ENCODE measurements around the gene FOXQ1.

Gene FOXQ1

DNA sequence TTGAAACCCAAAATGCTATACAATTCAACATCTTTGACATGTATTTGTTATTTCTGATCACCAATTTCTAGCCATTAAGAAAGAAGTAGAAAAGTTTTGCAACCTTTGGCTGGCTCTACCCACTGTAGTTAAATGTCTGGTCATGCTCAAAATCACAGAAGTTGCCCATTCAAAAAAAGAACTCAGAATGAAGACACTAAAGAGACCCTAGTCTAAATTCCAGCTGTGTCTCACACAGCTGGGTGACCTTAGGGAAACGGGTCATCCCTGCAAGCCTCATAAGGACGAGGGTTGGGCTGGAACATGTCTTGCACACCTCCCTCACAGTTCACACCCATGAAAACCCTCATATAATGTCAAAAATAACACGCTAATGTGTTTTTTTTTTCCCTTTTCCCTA lies 10.3 kb downstream of the FOXQ1 start:
- H3K4me3 ChIP-seq (ENCODE audit: low read depth, low read length): no peak overlapping the region
- DNase-seq (ENCODE audit: low read depth): no peak
- TF ChIP-seq POLR2A (IDR thresholded peaks at IDR 0.05; ENCODE audit: extremely low read depth, insufficient read length) (no peak), MYC (IDR thresholded peaks at IDR 0.05; ENCODE audit: low read depth, low read length) (no peak)
- TF ChIP-seq, protein P1, sequence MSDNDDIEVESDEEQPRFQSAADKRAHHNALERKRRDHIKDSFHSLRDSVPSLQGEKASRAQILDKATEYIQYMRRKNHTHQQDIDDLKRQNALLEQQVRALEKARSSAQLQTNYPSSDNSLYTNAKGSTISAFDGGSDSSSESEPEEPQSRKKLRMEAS (IDR thresholded peaks at IDR 0.05; ENCODE audit: low read depth, low read length): no peak
- TF ChIP-seq, protein P2, sequence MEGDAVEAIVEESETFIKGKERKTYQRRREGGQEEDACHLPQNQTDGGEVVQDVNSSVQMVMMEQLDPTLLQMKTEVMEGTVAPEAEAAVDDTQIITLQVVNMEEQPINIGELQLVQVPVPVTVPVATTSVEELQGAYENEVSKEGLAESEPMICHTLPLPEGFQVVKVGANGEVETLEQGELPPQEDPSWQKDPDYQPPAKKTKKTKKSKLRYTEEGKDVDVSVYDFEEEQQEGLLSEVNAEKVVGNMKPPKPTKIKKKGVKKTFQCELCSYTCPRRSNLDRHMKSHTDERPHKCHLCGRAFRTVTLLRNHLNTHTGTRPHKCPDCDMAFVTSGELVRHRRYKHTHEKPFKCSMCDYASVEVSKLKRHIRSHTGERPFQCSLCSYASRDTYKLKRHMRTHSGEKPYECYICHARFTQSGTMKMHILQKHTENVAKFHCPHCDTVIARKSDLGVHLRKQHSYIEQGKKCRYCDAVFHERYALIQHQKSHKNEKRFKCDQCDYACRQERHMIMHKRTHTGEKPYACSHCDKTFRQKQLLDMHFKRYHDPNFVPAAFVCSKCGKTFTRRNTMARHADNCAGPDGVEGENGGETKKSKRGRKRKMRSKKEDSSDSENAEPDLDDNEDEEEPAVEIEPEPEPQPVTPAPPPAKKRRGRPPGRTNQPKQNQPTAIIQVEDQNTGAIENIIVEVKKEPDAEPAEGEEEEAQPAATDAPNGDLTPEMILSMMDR (IDR thresholded peaks at IDR 0.05; ENCODE audit: low read depth, low read length): no peak

DNA sequence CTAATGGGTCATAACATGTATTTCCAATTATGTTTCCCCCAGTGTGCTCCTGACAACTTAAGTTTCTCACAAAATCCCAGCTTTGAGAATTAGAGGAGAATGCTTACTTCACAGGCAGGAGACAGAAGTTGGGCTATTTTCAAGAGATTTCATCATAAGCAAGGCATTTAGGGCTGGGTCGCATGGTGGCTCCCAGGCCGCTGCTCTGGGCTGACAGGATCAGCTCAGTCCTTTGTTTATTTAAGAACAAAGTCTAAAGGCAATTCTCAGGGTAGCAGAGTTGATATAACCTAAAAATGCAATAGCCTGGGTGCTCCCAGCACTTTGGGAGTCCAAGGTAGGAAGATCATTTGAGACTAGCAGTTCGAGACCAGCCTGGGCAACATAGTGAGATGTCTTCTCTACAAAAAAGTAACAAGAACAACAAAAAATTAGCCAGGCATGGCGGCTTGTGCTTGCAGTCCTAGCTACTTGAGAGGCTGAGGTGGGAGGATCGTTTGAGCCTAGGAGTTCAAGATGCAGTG lies 10.9 kb downstream of the FOXQ1 start:
- no peak for DNase-seq (ENCODE audit: low read depth)
- TF ChIP-seq MYC (IDR thresholded peaks at IDR 0.05; ENCODE audit: low read depth, low read length): no peak
- TF ChIP-seq, protein P1 (IDR thresholded peaks at IDR 0.05; ENCODE audit: low read depth, low read length): no peak
- TF ChIP-seq, protein P2 (IDR thresholded peaks at IDR 0.05; ENCODE audit: low read depth, low read length): no peak
- TF ChIP-seq POLR2A (IDR thresholded peaks at IDR 0.05; ENCODE audit: extremely low read depth, insufficient read length): no peak
- H3K4me3 ChIP-seq (ENCODE audit: low read depth, low read length): no peak overlapping the region

DNA sequence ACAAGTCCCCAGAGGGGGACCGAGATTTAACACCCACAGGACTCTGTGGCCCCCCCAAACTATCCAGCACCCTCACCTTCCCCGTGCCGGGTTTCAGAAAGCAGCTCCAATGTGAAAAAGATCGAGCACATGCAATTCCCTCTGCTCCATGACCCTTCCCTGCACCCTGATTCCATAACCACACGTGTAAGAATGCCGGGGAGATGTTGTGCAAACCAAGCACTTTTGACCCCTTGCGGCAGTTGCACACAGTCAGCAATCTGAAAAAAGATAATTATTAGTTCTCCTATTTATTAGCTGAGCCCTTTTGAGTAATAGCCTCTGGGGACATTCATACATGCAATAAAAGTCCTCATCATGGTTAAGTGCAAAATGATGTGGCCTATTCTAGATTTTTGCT lies 13.0 kb downstream of the FOXQ1 start:
- DNase-seq (ENCODE audit: low read depth): no peak
- TF ChIP-seq MYC (IDR thresholded peaks at IDR 0.05; ENCODE audit: low read depth, low read length): no peak
- TF ChIP-seq, protein P1 (IDR thresholded peaks at IDR 0.05; ENCODE audit: low read depth, low read length): no peak
- TF ChIP-seq, protein P2 (IDR thresholded peaks at IDR 0.05; ENCODE audit: low read depth, low read length): no peak
- no peak for TF ChIP-seq POLR2A (IDR thresholded peaks at IDR 0.05; ENCODE audit: extremely low read depth, insufficient read length)
- no peak overlapping the region for H3K4me3 ChIP-seq (ENCODE audit: low read depth, low read length)

DNA sequence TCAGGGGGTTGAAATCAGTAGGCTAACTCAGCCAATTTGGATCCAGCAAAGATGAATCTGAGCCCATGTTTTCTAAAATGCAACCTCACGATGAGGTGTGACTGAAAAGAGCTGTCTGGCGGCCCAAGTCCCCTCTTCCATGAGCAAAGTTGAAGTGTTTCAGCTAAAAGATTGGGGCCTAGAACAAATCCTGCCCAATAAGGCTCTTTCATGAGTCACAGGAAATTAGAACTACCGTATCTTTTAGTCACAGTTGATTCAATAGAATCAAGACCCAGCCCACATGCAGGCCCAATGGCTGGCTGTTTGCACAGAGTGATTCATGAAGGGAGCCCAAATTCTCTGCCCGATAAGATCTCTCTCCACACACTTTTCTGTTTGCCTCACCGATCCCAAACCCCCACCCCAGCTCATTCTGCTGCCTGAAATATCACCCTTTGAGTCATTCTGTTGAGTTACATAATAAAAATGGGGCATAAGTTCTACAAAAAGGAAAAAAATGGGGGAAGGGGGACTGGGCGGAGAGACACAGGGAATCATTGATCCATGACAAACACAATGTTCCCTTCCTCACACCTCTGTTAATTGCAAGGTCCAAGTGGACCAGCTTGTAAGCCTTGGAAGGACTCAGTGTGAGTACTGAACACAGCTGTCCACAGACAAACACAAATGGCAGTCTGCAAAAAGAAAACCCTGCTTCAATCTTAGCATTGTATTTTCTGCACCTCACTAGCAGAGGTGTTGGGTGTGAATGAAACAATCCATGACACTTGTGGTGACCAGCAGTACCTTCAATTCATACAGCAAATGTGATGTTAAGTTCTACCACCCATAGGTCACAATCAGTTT lies 13.8 kb downstream of the FOXQ1 start:
- DNase-seq (ENCODE audit: low read depth): peak; percentile 90
- H3K4me3 ChIP-seq (ENCODE audit: low read depth, low read length): no peak overlapping the region
- TF ChIP-seq POLR2A (IDR thresholded peaks at IDR 0.05; ENCODE audit: extremely low read depth, insufficient read length): no peak
- no peak for TF ChIP-seq MYC (IDR thresholded peaks at IDR 0.05; ENCODE audit: low read depth, low read length)
- TF ChIP-seq, protein P1 (IDR thresholded peaks at IDR 0.05; ENCODE audit: low read depth, low read length): no peak
- TF ChIP-seq, protein P2 (IDR thresholded peaks at IDR 0.05; ENCODE audit: low read depth, low read length): no peak

DNA sequence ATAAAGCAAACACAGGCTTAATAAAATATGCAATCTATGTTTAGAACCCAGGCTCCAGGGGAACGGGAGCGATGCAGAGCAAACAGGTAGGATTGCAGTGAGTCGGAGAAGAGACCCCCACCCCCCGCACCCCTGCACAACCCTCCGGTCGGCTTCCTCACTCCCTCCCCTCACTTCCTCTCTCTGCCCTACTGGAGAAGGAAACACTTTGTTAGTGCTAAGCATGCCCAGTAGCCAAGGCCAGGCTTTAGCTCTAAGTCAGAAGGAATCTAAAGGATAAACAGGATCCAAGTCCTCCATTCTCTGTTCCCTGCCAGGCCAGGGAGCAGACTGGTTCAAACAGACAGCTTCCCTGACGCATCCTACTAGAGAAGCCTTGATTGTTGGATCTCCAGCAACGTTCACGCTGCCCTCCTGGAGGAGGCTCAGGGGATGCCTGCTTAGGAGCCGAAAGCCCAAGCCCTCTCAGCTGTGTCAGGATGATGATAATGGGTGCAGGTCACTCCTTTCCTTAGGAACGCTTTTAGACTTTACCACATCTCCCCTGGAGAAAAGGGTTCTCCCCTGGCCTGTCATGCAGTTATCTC lies 14.7 kb downstream of the FOXQ1 start:
- peak; percentile 58 for DNase-seq (ENCODE audit: low read depth)
- TF ChIP-seq POLR2A (IDR thresholded peaks at IDR 0.05; ENCODE audit: extremely low read depth, insufficient read length) (no peak), MYC (IDR thresholded peaks at IDR 0.05; ENCODE audit: low read depth, low read length) (no peak)
- TF ChIP-seq, protein P1 (IDR thresholded peaks at IDR 0.05; ENCODE audit: low read depth, low read length): no peak
- TF ChIP-seq, protein P2 (IDR thresholded peaks at IDR 0.05; ENCODE audit: low read depth, low read length): no peak

More for the DNA sequence above, 14.7 kb downstream of the FOXQ1 start:
- H3K4me3 ChIP-seq (ENCODE audit: low read depth, low read length): no peak overlapping the region
